ENCODE results near the gene PPP6R3. TPM values are rescaled to one million over a fixed set of nuclear protein-coding genes. Genes with fewer than 3 reads are reported as not detected.

The PPP6R3 gene
- total RNA-seq, 1 experiment from 2014 or later: 138 TPM

DNA sequence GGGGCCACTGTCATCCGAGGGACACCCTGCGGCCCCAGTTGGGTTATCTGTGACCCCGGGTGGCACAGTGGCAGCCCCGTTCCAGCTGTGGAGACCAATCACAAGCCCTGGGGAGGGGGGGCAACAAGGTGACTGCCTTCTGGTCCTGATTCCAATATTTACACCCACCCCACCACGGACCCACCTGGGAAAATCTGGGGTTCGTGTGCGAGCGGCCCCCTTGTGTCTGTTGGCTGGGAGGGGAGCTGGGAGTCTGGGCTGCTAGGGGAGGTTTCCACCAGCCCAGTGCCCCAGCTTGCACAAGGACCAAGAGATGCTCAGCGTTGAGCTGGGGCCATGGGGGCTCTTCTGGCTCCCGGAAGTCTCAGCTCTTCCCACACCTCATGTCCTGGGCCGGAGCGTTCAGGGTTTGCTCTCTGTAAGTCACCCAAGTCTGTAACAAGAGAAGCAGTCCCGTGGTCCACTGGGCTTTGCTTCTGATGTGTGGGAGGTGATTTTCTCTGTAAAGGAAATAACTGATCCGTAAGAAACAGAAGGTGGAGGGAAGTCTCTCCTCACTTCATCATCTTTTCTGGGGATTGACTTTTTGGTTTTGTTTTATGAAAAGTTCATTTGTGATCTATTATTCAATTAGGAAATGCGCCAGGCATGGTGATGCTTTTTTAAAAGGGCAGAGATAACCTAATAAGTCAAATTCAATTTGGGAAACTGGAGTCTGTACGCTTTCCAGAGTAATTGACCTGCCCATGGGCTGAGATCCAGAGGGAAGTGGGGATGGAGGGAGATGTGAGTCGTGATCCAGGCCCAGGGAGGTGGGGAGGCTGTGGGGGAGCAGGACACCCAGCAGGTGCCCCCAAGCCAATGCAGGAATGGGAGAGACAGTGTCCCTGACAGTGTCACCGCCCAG lies 201.4 kb downstream of the PPP6R3 start:
- TF ChIP-seq, protein P1, sequence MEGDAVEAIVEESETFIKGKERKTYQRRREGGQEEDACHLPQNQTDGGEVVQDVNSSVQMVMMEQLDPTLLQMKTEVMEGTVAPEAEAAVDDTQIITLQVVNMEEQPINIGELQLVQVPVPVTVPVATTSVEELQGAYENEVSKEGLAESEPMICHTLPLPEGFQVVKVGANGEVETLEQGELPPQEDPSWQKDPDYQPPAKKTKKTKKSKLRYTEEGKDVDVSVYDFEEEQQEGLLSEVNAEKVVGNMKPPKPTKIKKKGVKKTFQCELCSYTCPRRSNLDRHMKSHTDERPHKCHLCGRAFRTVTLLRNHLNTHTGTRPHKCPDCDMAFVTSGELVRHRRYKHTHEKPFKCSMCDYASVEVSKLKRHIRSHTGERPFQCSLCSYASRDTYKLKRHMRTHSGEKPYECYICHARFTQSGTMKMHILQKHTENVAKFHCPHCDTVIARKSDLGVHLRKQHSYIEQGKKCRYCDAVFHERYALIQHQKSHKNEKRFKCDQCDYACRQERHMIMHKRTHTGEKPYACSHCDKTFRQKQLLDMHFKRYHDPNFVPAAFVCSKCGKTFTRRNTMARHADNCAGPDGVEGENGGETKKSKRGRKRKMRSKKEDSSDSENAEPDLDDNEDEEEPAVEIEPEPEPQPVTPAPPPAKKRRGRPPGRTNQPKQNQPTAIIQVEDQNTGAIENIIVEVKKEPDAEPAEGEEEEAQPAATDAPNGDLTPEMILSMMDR (conservative IDR thresholded peaks at IDR 0.05): no peak
- H3T11ph ChIP-seq (ENCODE audit: low read length): no peak overlapping the region
- no peak for DNase-seq

More for the DNA sequence above, 201.4 kb downstream of the PPP6R3 start:
- no peaks in the 10 kb centered on the region for H3K9me3 ChIP-seq (ENCODE audit: control insufficient read depth, low read depth, low read length)
- H2BK5ac ChIP-seq (ENCODE audit: insufficient read length, low read length): no peak overlapping the region
- no peak overlapping the region for H4K5ac ChIP-seq (ENCODE audit: insufficient read length, low read depth, low read length)
- WGBS (ENCODE audit: extremely low coverage, insufficient read length, low lambda C conversion rate): no CpG with 5 or more reads among the region's 18 CpGs
- no peaks in the 10 kb centered on the region for H3K79me2 ChIP-seq (ENCODE audit: insufficient read depth, low read length)
- H3K4me1 Mint-ChIP-seq: peaks cover 5 to 8% of the 10 kb centered on the region in 2 experiments
- H2BK120ac ChIP-seq (ENCODE audit: low read depth, low read length, poor library complexity, severe bottlenecking): no peak overlapping the region
- H3K27ac ChIP-seq (ENCODE audit: insufficient read length, low read depth, low read length): no peak overlapping the region
- no peak overlapping the region for H2BK15ac ChIP-seq (ENCODE audit: low read depth, low read length)
- no peaks in the 10 kb centered on the region; the same call in 1 of the 2 replicates for H3K4me1 ChIP-seq (ENCODE audit: insufficient read depth, low read length)
- H3K27ac Mint-ChIP-seq: no peak overlapping the region
- no peaks in the 10 kb centered on the region for H3K23me2 ChIP-seq (ENCODE audit: insufficient read length, low read depth, low read length, poor library complexity, severe bottlenecking)
- no peak overlapping the region for H2AK5ac ChIP-seq (ENCODE audit: insufficient read length, low read length)
- H3K14ac ChIP-seq (ENCODE audit: insufficient read depth, low read length): no peak overlapping the region
- no peak overlapping the region for H2AFZ ChIP-seq (ENCODE audit: low read length)
- H3K23ac ChIP-seq (ENCODE audit: insufficient read length, low read depth, low read length): no peak overlapping the region
- H2BK12ac ChIP-seq (ENCODE audit: insufficient read length, low read depth, low read length): no peak overlapping the region
- peaks cover 3 to 6% of the 10 kb centered on the region in 2 experiments; a peak in 4 of 5 replicates for H3K9me3 Mint-ChIP-seq
- no peak overlapping the region for H3K9ac ChIP-seq (ENCODE audit: extremely low read depth, insufficient read length, low read length)
- H3K18ac ChIP-seq (ENCODE audit: insufficient read length, low read depth, low read length): no peak overlapping the region
- no peak overlapping the region for H4K8ac ChIP-seq (replicated peaks; ENCODE audit: insufficient read length, low read depth, low read length)
- no peaks in the 10 kb centered on the region for H3K79me1 ChIP-seq (ENCODE audit: insufficient read depth, low read depth, low read length, poor library complexity, severe bottlenecking)
- H3K27me3 ChIP-seq (ENCODE audit: insufficient read depth, low read length): no peaks in the 10 kb centered on the region
- no peak overlapping the region for H3K4me3 Mint-ChIP-seq
- no peak overlapping the region for H3K4me2 ChIP-seq (ENCODE audit: insufficient read depth, insufficient read length, low read length)
- no peak overlapping the region for H2BK20ac ChIP-seq (ENCODE audit: low read depth, low read length, poor library complexity, severe bottlenecking)
- no peak overlapping the region for H3K4ac ChIP-seq (ENCODE audit: low read depth, low read length)
- H3K56ac ChIP-seq (ENCODE audit: insufficient read length, low read depth, low read length): no peak overlapping the region
- H4K91ac ChIP-seq (ENCODE audit: insufficient read length, low read depth, low read length): no peak overlapping the region
- no peaks in the 10 kb centered on the region for H4K20me1 ChIP-seq (ENCODE audit: control insufficient read depth, insufficient read depth, insufficient read length)
- peaks cover 6% of the 10 kb centered on the region for H3K27me3 Mint-ChIP-seq (ENCODE audit: low read depth)
- no peaks in the 10 kb centered on the region for H3K36me3 Mint-ChIP-seq (ENCODE audit: insufficient read depth in 1 of 3, low read depth in 3 of 3)

Data from H9 (cell line).